ENCODE data around the gene HRC.
A peak's percentile ranks its signal among the peaks of the same experiment; 100 is the strongest.

- TF ChIP-seq CTCF (IDR thresholded peaks at IDR 0.05), result no peak
- TF ChIP-seq POLR2A (IDR thresholded peaks at IDR 0.05), result peak in 1 of 2 donors; percentile 22
These were observed 4.9 kb downstream of the HRC start for GRCh38 chr19:49150106-49150943.
